CD14-positive monocyte (primary cell): ENCODE measurements around the gene LRRC8C. TPM values are rescaled to one million over a fixed set of nuclear protein-coding genes. Genes with fewer than 3 reads are reported as not detected.

Experiments
- DNase-seq, 3 donors: peaks; one replicate each; pipeline ENCODE4 v3.0.0-alpha.2; 2011 to 2022
- H2AFZ ChIP-seq: 2 replicates; pipeline ENCODE4 v1.6.0; 2012; ENCODE audit warnings: mild to moderate bottlenecking, low read depth, low read length, inconsistent platforms; ENCODE audit not compliant: insufficient read depth, poor library complexity, severe bottlenecking
- H3K27ac ChIP-seq, 2 donors: 1 replicate in 1 of 2; 2 replicates in 1 of 2; pipeline ENCODE4 v1.5.1; 2012 to 2013; ENCODE audit warnings: low read length in 2 of 2, control low read depth in 1 of 2, inconsistent platforms in 1 of 2, low read depth in 1 of 2, mild to moderate bottlenecking in 1 of 2
- H3K27me3 ChIP-seq, 2 donors: one replicate each; pipeline versions ENCODE4 v1.6.0 to v1.6.1; 2011 to 2013; ENCODE audit warnings: low read length in 2 of 2; ENCODE audit not compliant: control insufficient read depth in 2 of 2, insufficient read depth in 2 of 2
- H3K36me3 ChIP-seq, 2 donors: replicated peaks in 1 of 2; 1 replicate in 1 of 2; 2 replicates in 1 of 2; pipeline versions ENCODE4 v1.5.1 to v1.6.1; 2012 to 2013; ENCODE audit warnings: low read length in 2 of 2, control low read depth in 1 of 2, inconsistent platforms in 1 of 2, mild to moderate bottlenecking in 1 of 2; ENCODE audit not compliant: insufficient read depth in 2 of 2, control insufficient read depth in 1 of 2
- H3K4me1 ChIP-seq, 2 donors: 1 replicate in 1 of 2; 2 replicates in 1 of 2; pipeline versions ENCODE4 v1.5.1 to v1.6.1; 2012 to 2013; ENCODE audit warnings: low read length in 2 of 2, control low read depth in 1 of 2, inconsistent platforms in 1 of 2, mild to moderate bottlenecking in 1 of 2, moderate library complexity in 1 of 2; ENCODE audit not compliant: insufficient read depth in 2 of 2, control insufficient read depth in 1 of 2
- H3K4me2 ChIP-seq: replicated peaks from 2 replicates; pipeline ENCODE3; 2012; ENCODE audit warnings: low read length, moderate library complexity, mild to moderate bottlenecking; ENCODE audit not compliant: poor library complexity, severe bottlenecking; ENCODE audit errors: extremely low read depth
- H3K4me3 ChIP-seq, 3 experiments: fragments of 200-600 bp in 1 of 3; sonication (generic) in 1 of 3; replicated peaks in 1 of 3; 1 replicate in 2 of 3; 2 replicates in 1 of 3; pipeline ENCODE4 v1.5.1; 2011 to 2013; ENCODE audit warnings: low read length in 3 of 3, mild to moderate bottlenecking in 3 of 3, control low read depth in 2 of 3, low read depth in 2 of 3, inconsistent platforms in 1 of 3, moderate library complexity in 1 of 3
- H3K79me2 ChIP-seq: 2 replicates; pipeline ENCODE4 v1.6.0; 2012; ENCODE audit warnings: mild to moderate bottlenecking, control low read depth, inconsistent platforms, low read length, moderate library complexity; ENCODE audit not compliant: insufficient read depth
- H3K9ac ChIP-seq: 2 replicates; pipeline ENCODE4 v1.6.0; 2017; ENCODE audit warnings: low read length, mild to moderate bottlenecking; ENCODE audit not compliant: insufficient read depth, poor library complexity, severe bottlenecking
- H3K9me3 ChIP-seq, 2 donors: replicated peaks in 1 of 2; 1 replicate in 1 of 2; 2 replicates in 1 of 2; pipeline versions ENCODE4 v1.5.1 to v1.6.1; 2012 to 2013; ENCODE audit warnings: low read length in 2 of 2, control low read depth in 1 of 2; ENCODE audit not compliant: control insufficient read depth in 1 of 2, insufficient read depth in 1 of 2
- H4K20me1 ChIP-seq: 2 replicates; pipeline ENCODE4 v1.6.0; 2012; ENCODE audit warnings: mild to moderate bottlenecking, low read length, control low read depth, moderate library complexity; ENCODE audit not compliant: insufficient read depth
- H3K27ac Mint-ChIP-seq, 7 donors: one replicate each; pipeline ENCODE4 v1.8.0; 2020; ENCODE audit warnings: mild to moderate bottlenecking in 7 of 7, mixed read lengths in 7 of 7, moderate library complexity in 6 of 7, inconsistent platforms in 2 of 7
- H3K27me3 Mint-ChIP-seq, 3 donors: one replicate each; pipeline ENCODE4 v1.8.0; 2021 to 2022; ENCODE audit warnings: low read depth in 3 of 3, mild to moderate bottlenecking in 3 of 3, mixed read lengths in 3 of 3, moderate library complexity in 3 of 3, inconsistent platforms in 1 of 3
- H3K36me3 Mint-ChIP-seq, 2 donors: one replicate each; pipeline ENCODE4 v1.8.0; 2020; ENCODE audit warnings: mixed read lengths in 2 of 2, inconsistent platforms in 1 of 2, mild to moderate bottlenecking in 1 of 2
- H3K4me1 Mint-ChIP-seq: one replicate; pipeline ENCODE4 v1.8.0; 2020; ENCODE audit warnings: mild to moderate bottlenecking, mixed read lengths
- H3K4me3 Mint-ChIP-seq, 2 donors: one replicate each; pipeline ENCODE4 v1.8.0; 2020; ENCODE audit warnings: mild to moderate bottlenecking in 2 of 2, mixed read lengths in 2 of 2, moderate library complexity in 1 of 2
- H3K9me3 Mint-ChIP-seq, 7 donors: one replicate each; pipeline ENCODE4 v1.8.0; 2020 to 2022; ENCODE audit warnings: mixed read lengths in 7 of 7, mild to moderate bottlenecking in 6 of 7, moderate library complexity in 6 of 7, inconsistent platforms in 2 of 7
- CTCF ChIP-seq: fragments of 200-600 bp; IDR thresholded peaks from one replicate; pipeline ENCODE4 v1.8.0; 2022; ENCODE audit warnings: antibody characterized with exemption, mild to moderate bottlenecking
- WGBS: methylation state at CpG from one replicate; pipeline ENCODE4 v1.1.5; 2013; ENCODE audit warnings: missing lambda C conversion rate; ENCODE audit not compliant: insufficient coverage; 5-methylcytosine and 5-hydroxymethylcytosine counted together
- intact Hi-C, 2 donors: fragments of 100-400 bp; cut with micrococcal nuclease; formaldehyde crosslinking; loops; one replicate each; pipeline versions ENCODE4 v1.15.0 to v1.15.1; 2023
- polyA plus RNA-seq, 3 donors: library from polyadenylated mRNA; depleted of rRNA in 1 of 3; unstranded in 2 of 3; stranded (reverse) in 1 of 3; fragments of 300-500 nt in 2 of 3; fragments of >200 nt in 1 of 3; fragmentation: Illumina TruSeq in 2 of 3; gene quantifications; 1 replicate in 2 of 3; 2 replicates in 1 of 3; pipeline ENCODE4 v1.2.3, GENCODE V29; 2012 to 2021

The LRRC8C gene
- polyA plus RNA-seq, 3 donors = 13.0 to 18.6 (median 16.3) TPM

- peaks cover 1 to 7% of the 10 kb centered on the region in 2 donors for H3K36me3 Mint-ChIP-seq
- Histone ChIP-seq H3K9me3 (no peaks in the 10 kb centered on the region), H3K27ac (peak overlapping the region; percentile 28 to 90), H3K4me1 (peaks cover 64 to 80% of the 10 kb centered on the region in 2 donors), H3K4me2 (peak overlapping the region; percentile 51), H3K27me3 (no peaks in the 10 kb centered on the region), H3K9ac (no peak overlapping the region), H2AFZ (peak overlapping the region; percentile 27), H3K4me3 (peak overlapping the region in 1 of 3 experiments; percentile 45), H4K20me1 (no peaks in the 10 kb centered on the region), H3K79me2 (peaks cover 25% of the 10 kb centered on the region), H3K36me3 (no peaks in the 10 kb centered on the region)
- peaks cover 0 to 8% (median 0%) of the 10 kb centered on the region in 7 donors for H3K9me3 Mint-ChIP-seq
- WGBS = 22% methylated on average over 2 of the region's 4 CpGs
- H3K27me3 Mint-ChIP-seq = peaks cover 0 to 2% (median 2%) of the 10 kb centered on the region in 3 donors
- peak overlapping the region; percentile 91 to 99 (median 95) for H3K27ac Mint-ChIP-seq
- no peak for TF ChIP-seq CTCF
- intact Hi-C loops = loop anchor here in 1 of 2 donors (2.0 kb wide), 1 partner anchor 37 kb away; no protein-coding TSS in a partner anchor
- peak overlapping the region in 1 of 2 donors; percentile 82 for H3K4me3 Mint-ChIP-seq
- DNase-seq = peak; percentile 19 to 60 (median 48)
- H3K4me1 Mint-ChIP-seq = peaks cover 72% of the 10 kb centered on the region
Measured at GRCh38 chr1:89725631-89726030, 92.7 kb downstream of the LRRC8C start.

- Histone ChIP-seq H3K9ac (no peak overlapping the region), H3K4me1 (peaks cover 55 to 81% of the 10 kb centered on the region in 2 donors), H3K27ac (no peak overlapping the region), H3K36me3 (no peaks in the 10 kb centered on the region), H3K4me3 (no peak overlapping the region), H3K4me2 (no peak overlapping the region), H3K9me3 (no peaks in the 10 kb centered on the region), H2AFZ (no peak overlapping the region), H3K79me2 (peaks cover 7% of the 10 kb centered on the region), H4K20me1 (no peaks in the 10 kb centered on the region), H3K27me3 (no peaks in the 10 kb centered on the region)
- Mint-ChIP-seq H3K27ac (peak overlapping the region in 4 of 7 donors; percentile 7 to 16 (median 8)), H3K27me3 (peaks cover 0 to 2% (median 2%) of the 10 kb centered on the region in 3 donors), H3K36me3 (peaks cover under 1 to 11% of the 10 kb centered on the region in 2 donors), H3K4me1 (peaks cover 77% of the 10 kb centered on the region), H3K9me3 (peaks cover 0 to 8% (median 0%) of the 10 kb centered on the region in 7 donors), H3K4me3 (no peak overlapping the region)
- intact Hi-C loops = no loop called here
- no peak for DNase-seq
- no peak for TF ChIP-seq CTCF
- 95% methylated on average over 6 of the region's 12 CpGs for WGBS
Measured at GRCh38 chr1:89727517-89728312, 94.8 kb downstream of the LRRC8C start.
